ENCODE data around the gene DAB2IP. TPM values are rescaled to one million over a fixed set of nuclear protein-coding genes. Genes with fewer than 3 reads are reported as not detected.

Gene DAB2IP
- polyA plus RNA-seq (2013, experiment 1 of 2): 21.6 TPM
- 27.8 TPM for polyA plus RNA-seq (2013, experiment 2 of 2)

DNA sequence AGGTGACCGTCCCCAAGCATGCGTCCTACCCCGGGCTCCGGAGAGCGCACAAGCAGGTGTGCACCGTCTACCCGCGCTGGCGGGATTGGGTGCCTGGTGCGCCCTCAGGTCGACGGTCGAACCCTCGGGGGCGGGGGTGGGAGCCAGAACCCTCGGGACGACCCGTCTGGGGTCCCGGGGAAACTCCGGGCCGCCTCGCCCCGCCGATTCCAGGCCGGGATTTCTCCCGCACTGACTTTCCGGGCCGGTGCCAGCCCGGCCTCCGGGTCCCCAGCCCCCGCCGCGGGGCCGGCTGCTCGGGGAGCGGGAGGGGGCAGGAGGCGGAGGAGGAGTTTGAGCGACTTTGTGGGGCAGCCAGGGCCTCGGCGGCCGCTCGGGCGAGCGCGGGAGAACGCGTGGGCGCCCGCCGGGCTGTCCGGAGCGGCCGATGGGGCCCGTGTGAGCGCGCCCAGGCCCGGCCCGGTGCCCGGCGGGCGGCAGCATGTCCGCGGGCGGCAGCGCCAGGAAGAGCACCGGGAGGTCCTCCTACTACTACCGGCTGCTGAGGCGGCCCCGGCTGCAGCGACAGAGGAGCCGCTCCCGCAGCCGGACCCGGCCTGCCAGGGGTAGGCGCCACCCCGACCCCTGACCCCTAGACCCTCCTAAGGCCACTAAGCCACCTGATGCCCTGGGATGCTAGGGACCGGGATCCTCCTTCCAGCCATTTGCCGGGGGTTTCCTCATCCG lies at the start of gene DAB2IP:
TSS of gene DAB2IP (plus strand) at position 340 of the 726 bp plus-strand sequence. CDS start at position 482, 142 bp downstream.
- H3K4me1 ChIP-seq (ENCODE audit: insufficient read depth, low read length): peaks cover 29% of the 10 kb centered on the region
- H3K36me3 ChIP-seq (ENCODE audit: insufficient read depth, low read length): peaks cover 3% of the 10 kb centered on the region; the same call in 1 of the 2 replicates
- H3K4me3 ChIP-seq (ENCODE audit: low read length): peak within 1 kb of the TSS; percentile 83
- peaks cover 6% of the 10 kb centered on the region; the same call in 1 of the 2 replicates for H3K27me3 ChIP-seq (ENCODE audit: insufficient read depth, low read length)
- under 1% methylated on average over 79 of the region's 79 CpGs for WGBS
- H3K9me3 ChIP-seq (ENCODE audit: insufficient read depth, low read depth, low read length): no peaks in the 10 kb centered on the region
- peak within 1 kb of the TSS; percentile 71 for H3K9ac ChIP-seq (ENCODE audit: low read depth, low read length)
- peak within 1 kb of the TSS; percentile 28; the same call in 1 of the 2 replicates for H3K27ac ChIP-seq (ENCODE audit: low read depth, low read length)

DNA sequence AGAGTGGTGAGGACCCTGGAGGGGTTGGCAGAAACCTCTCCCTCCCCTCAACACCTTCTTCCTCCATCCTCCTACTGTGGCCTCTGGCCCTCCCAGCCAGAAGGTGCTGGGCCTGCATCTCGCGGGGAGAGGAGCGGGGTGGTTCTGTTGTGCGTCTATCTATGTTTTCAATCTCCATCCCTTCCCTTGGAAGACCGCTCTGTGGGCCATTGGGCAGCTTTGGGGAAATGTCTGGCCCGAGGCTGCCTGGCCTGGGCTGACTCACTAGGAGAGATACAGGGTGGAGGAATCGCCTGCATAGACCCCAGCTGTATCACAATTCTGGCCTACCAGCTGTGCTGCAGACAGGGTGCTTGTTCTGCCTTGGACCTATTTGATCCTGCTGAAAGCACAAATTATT lies 48.4 kb upstream of the DAB2IP start:
- WGBS: 90% methylated on average over 7 of the region's 7 CpGs
- no peak overlapping the region for H3K4me3 ChIP-seq (ENCODE audit: low read length)
- no peak overlapping the region for H3K27ac ChIP-seq (ENCODE audit: low read depth, low read length)
- no peak overlapping the region for H3K9ac ChIP-seq (ENCODE audit: low read depth, low read length)
- no peaks in the 10 kb centered on the region for H3K36me3 ChIP-seq (ENCODE audit: insufficient read depth, low read length)
- peaks cover 20% of the 10 kb centered on the region for H3K27me3 ChIP-seq (ENCODE audit: insufficient read depth, low read length)
- peaks cover 13% of the 10 kb centered on the region; the same call in 1 of the 2 replicates for H3K4me1 ChIP-seq (ENCODE audit: insufficient read depth, low read length)
- no peaks in the 10 kb centered on the region for H3K9me3 ChIP-seq (ENCODE audit: insufficient read depth, low read depth, low read length)

DNA sequence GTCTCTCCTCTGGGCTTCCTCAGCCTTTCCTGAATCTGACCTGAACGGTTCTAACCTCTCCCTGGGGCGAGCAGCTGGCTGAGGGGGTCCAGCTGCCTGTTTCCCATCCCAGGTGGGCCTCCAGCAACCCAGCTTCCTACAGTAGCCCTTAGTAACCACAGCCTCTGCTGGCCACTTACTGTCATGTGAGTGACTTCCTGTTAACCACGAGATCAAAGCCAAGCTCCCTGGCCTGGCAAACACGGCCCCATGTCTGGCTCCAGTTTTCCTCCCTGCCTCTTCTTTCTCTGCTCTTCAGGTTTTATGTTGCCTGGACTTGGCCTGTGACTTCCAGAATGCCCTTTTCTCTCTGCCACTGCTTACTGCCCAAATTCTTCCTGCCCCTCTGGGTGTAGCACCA lies 47.2 kb upstream of the DAB2IP start:
- H3K4me1 ChIP-seq (ENCODE audit: insufficient read depth, low read length): peaks cover 13% of the 10 kb centered on the region; the same call in 1 of the 2 replicates
- WGBS: 55% methylated on average over 4 of the region's 4 CpGs
- H3K4me3 ChIP-seq (ENCODE audit: low read length): no peak overlapping the region
- no peak overlapping the region for H3K27ac ChIP-seq (ENCODE audit: low read depth, low read length)
- H3K9ac ChIP-seq (ENCODE audit: low read depth, low read length): no peak overlapping the region
- H3K36me3 ChIP-seq (ENCODE audit: insufficient read depth, low read length): no peaks in the 10 kb centered on the region
- no peaks in the 10 kb centered on the region for H3K9me3 ChIP-seq (ENCODE audit: insufficient read depth, low read depth, low read length)
- peaks cover 20% of the 10 kb centered on the region for H3K27me3 ChIP-seq (ENCODE audit: insufficient read depth, low read length)

DNA sequence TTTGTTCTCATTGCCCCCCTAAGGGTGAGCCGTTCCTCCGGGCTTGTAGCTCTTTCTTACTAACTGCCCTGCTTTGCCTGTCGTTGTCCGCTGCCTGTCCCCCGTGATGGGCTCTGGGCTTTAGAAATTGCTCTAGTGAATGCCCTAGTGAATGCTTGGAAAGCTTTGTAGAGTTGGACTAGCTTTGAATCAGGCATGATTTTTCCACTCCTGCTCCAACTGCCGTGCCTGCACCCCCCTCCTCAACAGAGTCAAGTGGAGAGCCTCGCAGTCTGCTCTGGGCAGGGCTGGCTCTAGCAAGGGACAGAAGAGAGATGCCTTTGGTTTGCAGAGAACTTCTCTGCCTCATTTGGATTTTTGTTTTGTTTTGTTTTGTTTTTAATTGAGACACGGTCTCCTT lies 46.8 kb upstream of the DAB2IP start:
- H3K9ac ChIP-seq (ENCODE audit: low read depth, low read length): no peak overlapping the region
- H3K36me3 ChIP-seq (ENCODE audit: insufficient read depth, low read length): no peaks in the 10 kb centered on the region
- no peak overlapping the region for H3K27ac ChIP-seq (ENCODE audit: low read depth, low read length)
- peaks cover 19% of the 10 kb centered on the region for H3K27me3 ChIP-seq (ENCODE audit: insufficient read depth, low read length)
- no peak overlapping the region for H3K4me3 ChIP-seq (ENCODE audit: low read length)
- 79% methylated on average over 8 of the region's 8 CpGs for WGBS
- H3K9me3 ChIP-seq (ENCODE audit: insufficient read depth, low read depth, low read length): no peaks in the 10 kb centered on the region
- peaks cover 13% of the 10 kb centered on the region; the same call in 1 of the 2 replicates for H3K4me1 ChIP-seq (ENCODE audit: insufficient read depth, low read length)

DNA sequence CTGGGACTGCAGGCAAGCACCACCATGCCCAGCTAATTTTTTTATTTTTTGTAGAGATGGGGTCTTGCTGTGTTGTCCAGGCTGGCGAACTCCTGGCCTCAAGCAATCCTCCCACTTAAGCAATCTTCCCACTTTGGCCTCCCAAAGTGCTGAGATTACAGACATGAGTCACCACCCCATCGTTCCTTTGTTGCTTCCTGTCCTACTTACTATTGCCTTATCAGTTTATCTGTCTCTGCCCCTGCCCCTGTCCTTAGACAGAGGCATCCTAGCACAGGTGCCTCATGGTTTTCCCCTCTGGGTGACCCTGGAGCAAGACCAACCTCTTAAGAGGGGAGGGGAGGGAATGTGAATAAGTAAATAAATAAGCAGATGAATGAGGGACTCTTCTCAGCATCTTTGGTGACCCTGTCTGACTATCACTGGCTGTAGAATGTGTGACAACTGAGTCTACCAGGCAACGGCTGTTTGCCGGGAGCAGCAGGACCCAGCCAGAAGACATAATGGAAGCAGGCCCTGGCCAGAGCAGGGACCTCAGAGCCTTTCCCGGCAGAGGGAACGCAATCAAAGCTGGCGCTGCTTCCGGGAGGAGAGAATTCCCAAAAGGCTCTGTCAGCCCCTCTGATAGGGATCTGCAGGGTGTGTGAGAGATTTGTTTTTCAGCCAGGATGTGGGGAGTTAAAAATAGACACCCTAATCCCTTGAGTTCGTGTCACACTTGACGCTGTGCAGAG lies 43.8 kb upstream of the DAB2IP start:
- H3K27ac ChIP-seq (ENCODE audit: low read depth, low read length): no peak overlapping the region
- WGBS: 77% methylated on average over 10 of the region's 10 CpGs
- no peaks in the 10 kb centered on the region for H3K9me3 ChIP-seq (ENCODE audit: insufficient read depth, low read depth, low read length)
- no peaks in the 10 kb centered on the region for H3K36me3 ChIP-seq (ENCODE audit: insufficient read depth, low read length)
- H3K4me1 ChIP-seq (ENCODE audit: insufficient read depth, low read length): peaks cover 18% of the 10 kb centered on the region
- no peak overlapping the region for H3K9ac ChIP-seq (ENCODE audit: low read depth, low read length)
- no peaks in the 10 kb centered on the region for H3K27me3 ChIP-seq (ENCODE audit: insufficient read depth, low read length)
- no peak overlapping the region for H3K4me3 ChIP-seq (ENCODE audit: low read length)

DNA sequence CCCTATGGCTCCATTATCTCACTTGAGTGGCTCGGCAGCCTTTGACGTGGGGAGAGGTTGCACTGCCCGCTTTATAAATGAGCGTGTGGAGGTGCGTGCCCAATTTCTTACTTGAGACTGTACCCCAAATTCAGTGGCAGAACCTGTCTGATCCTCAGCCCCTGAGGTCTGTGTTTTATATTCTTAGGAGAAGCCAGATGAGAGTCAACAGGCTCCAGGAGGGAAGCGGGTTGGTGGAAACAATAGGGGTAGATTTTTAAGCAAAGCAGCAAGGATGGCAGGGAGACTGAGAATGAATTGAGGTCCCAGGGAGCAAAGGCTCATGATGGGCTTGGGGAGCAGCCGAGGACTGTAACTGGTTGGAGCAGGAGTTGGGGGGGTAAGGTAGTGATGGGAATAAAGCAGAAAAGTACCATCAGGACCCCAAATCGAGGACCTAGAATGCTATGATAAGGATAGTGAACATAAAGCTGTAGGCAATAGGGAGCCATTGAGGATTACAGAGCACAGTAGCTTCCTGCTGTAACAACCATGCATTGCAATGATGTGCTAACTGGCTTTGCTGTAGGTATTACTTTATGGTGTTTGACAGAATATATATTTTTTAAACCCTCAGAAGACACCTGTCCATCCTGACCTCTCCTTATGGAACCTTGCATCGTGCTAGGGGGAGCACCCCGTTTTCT lies 43.1 kb upstream of the DAB2IP start:
- H3K27ac ChIP-seq (ENCODE audit: low read depth, low read length): no peak overlapping the region
- no peak overlapping the region for H3K4me3 ChIP-seq (ENCODE audit: low read length)
- peaks cover 25% of the 10 kb centered on the region for H3K4me1 ChIP-seq (ENCODE audit: insufficient read depth, low read length)
- H3K27me3 ChIP-seq (ENCODE audit: insufficient read depth, low read length): no peaks in the 10 kb centered on the region
- WGBS: 87% methylated on average over 10 of the region's 10 CpGs
- no peaks in the 10 kb centered on the region for H3K9me3 ChIP-seq (ENCODE audit: insufficient read depth, low read depth, low read length)
- no peaks in the 10 kb centered on the region for H3K36me3 ChIP-seq (ENCODE audit: insufficient read depth, low read length)
- H3K9ac ChIP-seq (ENCODE audit: low read depth, low read length): no peak overlapping the region

DNA sequence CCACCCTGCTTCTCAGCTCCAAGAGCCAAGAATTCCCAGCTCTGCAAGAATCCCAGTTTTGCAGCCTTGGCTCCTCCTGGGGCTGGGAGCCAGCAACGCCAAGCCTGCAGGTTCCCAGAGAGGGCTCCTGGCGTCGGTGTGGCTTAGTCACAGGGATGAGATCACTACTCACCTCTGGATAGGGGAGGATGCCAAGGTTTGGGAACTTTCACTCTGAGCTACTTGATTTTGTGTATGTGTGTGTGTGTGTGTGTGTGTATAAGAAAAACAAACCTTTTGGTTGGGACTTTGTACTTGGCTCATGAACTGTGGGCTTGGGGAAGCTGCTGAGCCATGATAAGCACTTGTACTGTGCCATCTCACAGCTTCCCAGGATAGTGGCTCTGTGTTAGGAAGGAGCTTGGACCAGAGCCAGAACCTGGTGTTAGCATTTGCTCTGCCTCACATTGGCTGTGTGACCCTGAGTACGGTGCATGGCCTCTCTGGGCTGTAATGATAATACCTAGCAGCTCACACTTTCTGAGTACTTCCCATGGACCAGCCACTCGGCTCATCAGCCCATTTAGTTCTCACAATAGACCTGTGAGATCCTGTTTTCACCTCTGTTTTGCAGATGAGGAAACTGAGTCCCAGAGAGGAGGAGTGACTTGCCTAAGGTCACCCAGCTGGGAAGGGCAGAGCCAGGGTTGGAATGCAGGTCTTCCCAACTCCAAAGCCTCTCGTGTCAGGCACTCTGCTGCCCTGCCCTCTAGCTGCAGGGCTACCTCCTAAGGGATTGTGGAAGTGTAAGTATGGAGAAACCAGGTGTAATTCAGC lies 41.4 kb upstream of the DAB2IP start:
- H3K27me3 ChIP-seq (ENCODE audit: insufficient read depth, low read length): no peaks in the 10 kb centered on the region
- no peak overlapping the region for H3K4me3 ChIP-seq (ENCODE audit: low read length)
- H3K36me3 ChIP-seq (ENCODE audit: insufficient read depth, low read length): no peaks in the 10 kb centered on the region
- H3K9ac ChIP-seq (ENCODE audit: low read depth, low read length): no peak overlapping the region
- H3K9me3 ChIP-seq (ENCODE audit: insufficient read depth, low read depth, low read length): no peaks in the 10 kb centered on the region
- WGBS: 75% methylated on average over 6 of the region's 6 CpGs
- H3K4me1 ChIP-seq (ENCODE audit: insufficient read depth, low read length): peaks cover 20% of the 10 kb centered on the region
- no peak overlapping the region for H3K27ac ChIP-seq (ENCODE audit: low read depth, low read length)

DNA sequence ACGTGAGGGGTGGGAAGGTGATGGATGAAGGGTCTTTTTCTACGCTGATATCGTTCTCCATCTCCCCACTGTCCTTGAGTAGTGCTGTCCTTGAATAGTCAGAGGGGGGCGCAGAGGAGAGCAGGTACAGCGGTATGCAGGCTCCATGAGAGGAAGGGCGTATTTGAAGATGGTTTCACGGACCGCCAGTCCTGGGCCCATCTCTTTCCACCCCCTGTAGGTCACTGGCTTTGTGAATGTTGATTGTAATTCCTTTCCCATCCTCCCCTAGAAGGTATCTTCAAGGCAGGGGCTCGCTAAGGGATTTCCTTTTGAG lies 40.8 kb upstream of the DAB2IP start:
- Histone ChIP-seq H3K36me3 (ENCODE audit: insufficient read depth, low read length) (no peaks in the 10 kb centered on the region), H3K4me3 (ENCODE audit: low read length) (no peak overlapping the region), H3K27me3 (ENCODE audit: insufficient read depth, low read length) (no peaks in the 10 kb centered on the region), H3K4me1 (ENCODE audit: insufficient read depth, low read length) (peaks cover 20% of the 10 kb centered on the region), H3K9ac (ENCODE audit: low read depth, low read length) (no peak overlapping the region), H3K9me3 (ENCODE audit: insufficient read depth, low read depth, low read length) (no peaks in the 10 kb centered on the region), H3K27ac (ENCODE audit: low read depth, low read length) (no peak overlapping the region)
- WGBS: 60% methylated on average over 9 of the region's 9 CpGs

DNA sequence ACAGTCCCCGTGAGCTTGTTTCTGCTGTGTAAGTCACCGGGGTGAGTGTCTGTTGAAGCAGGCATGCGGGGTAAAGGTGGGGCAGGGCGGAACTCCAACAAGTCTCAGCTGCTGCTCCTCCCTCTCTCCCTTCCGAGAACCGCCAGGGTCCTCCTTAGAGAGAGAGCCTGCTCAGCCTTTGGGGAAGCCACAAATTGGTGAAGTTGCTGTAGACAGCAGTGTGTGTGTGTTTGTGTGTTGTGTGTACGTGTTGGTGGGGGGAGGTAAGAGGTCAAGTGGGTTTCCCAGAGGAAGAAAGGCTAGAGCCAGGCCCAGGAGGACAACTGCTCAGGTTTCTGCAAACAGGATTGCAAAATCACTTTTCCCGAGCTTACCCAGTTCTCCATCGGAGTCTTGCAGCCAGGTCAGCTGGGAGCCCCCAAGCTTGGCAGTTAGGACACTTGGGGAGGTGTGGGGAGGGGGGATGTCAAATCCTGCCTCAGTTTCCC lies 38.9 kb upstream of the DAB2IP start:
- H3K9ac ChIP-seq (ENCODE audit: low read depth, low read length): no peak overlapping the region
- H3K27me3 ChIP-seq (ENCODE audit: insufficient read depth, low read length): no peaks in the 10 kb centered on the region
- no peaks in the 10 kb centered on the region for H3K9me3 ChIP-seq (ENCODE audit: insufficient read depth, low read depth, low read length)
- no peak overlapping the region for H3K27ac ChIP-seq (ENCODE audit: low read depth, low read length)
- no peak overlapping the region for H3K4me3 ChIP-seq (ENCODE audit: low read length)
- 42% methylated on average over 7 of the region's 9 CpGs for WGBS
- H3K4me1 ChIP-seq (ENCODE audit: insufficient read depth, low read length): peaks cover 20% of the 10 kb centered on the region
- no peaks in the 10 kb centered on the region for H3K36me3 ChIP-seq (ENCODE audit: insufficient read depth, low read length)

DNA sequence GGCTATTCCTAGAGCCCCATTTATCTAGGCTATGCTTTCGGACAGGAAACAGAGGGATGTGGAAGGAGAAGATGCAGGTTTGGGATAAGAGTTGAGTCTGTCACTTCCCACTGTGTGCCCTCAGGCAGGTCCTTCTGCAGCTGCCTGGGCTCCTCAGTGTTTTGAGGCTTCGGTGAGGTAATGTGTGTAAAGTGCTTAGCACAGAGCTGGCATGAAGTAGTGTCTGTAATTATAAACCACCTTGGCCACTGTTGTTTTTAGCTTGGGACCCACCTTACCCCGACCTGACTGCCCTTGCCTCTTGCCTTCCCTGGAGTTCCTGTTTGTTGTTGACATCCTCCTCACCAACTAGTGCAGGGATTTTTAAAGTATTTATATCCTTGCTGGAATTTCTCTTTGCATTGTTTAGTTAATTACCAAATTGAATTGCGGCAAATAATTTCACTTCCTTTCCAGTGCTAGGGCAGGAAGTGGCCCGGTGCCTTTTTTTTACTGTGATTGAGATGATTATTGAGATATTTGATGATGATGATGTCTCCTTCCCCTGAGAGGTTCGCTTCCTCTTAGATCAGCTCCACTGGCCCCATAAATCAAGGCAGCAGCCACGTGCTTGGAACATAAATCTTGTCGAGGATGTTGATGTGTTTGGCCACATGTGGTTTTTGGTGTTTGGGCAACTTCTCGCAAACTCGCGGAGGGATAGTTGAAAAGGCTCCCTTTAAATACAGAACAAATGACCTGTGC lies 38.3 kb upstream of the DAB2IP start:
- 84% methylated on average over 11 of the region's 11 CpGs for WGBS
- H3K4me3 ChIP-seq (ENCODE audit: low read length): no peak overlapping the region
- no peaks in the 10 kb centered on the region for H3K27me3 ChIP-seq (ENCODE audit: insufficient read depth, low read length)
- H3K9me3 ChIP-seq (ENCODE audit: insufficient read depth, low read depth, low read length): no peaks in the 10 kb centered on the region
- no peak overlapping the region for H3K9ac ChIP-seq (ENCODE audit: low read depth, low read length)
- H3K27ac ChIP-seq (ENCODE audit: low read depth, low read length): no peak overlapping the region
- H3K4me1 ChIP-seq (ENCODE audit: insufficient read depth, low read length): peaks cover 20% of the 10 kb centered on the region
- no peaks in the 10 kb centered on the region for H3K36me3 ChIP-seq (ENCODE audit: insufficient read depth, low read length)
